Mucosa of stomach (tissue), 1 donor: Measurements from ENCODE around the gene RFX8.

Experiments used
- H3K27me3 ChIP-seq: one replicate; pipeline ENCODE4 v1.7.0; 2013; ENCODE audit warnings: mild to moderate bottlenecking, low read length; ENCODE audit not compliant: control insufficient read depth, insufficient read depth
- H3K36me3 ChIP-seq: one replicate; pipeline ENCODE4 v1.7.0; 2013; ENCODE audit warnings: low read length; ENCODE audit not compliant: control insufficient read depth, insufficient read depth
- H3K4me1 ChIP-seq: one replicate; pipeline ENCODE4 v1.7.0; 2013; ENCODE audit warnings: mild to moderate bottlenecking, low read length; ENCODE audit not compliant: control insufficient read depth, insufficient read depth
- H3K4me3 ChIP-seq: one replicate; pipeline ENCODE4 v1.7.0; 2013; ENCODE audit warnings: low read length
- H3K9ac ChIP-seq: one replicate; pipeline ENCODE4 v1.7.0; 2013; ENCODE audit warnings: mild to moderate bottlenecking, low read length, moderate library complexity
- H3K9me3 ChIP-seq: one replicate; pipeline ENCODE4 v1.7.0; 2013; ENCODE audit warnings: mild to moderate bottlenecking, low read length, moderate library complexity; ENCODE audit not compliant: control insufficient read depth
- donor health status: Pancreatic carcinoma.

RFX8 gene

GRCh38 chr2:101415884-101416283 is 59.0 kb downstream of the RFX8 start:
- no peak overlapping the region for H3K4me3 ChIP-seq
- H3K4me1 ChIP-seq = no peaks in the 10 kb centered on the region
- H3K27me3 ChIP-seq = peaks cover 4% of the 10 kb centered on the region
- H3K9ac ChIP-seq = no peak overlapping the region
- no peaks in the 10 kb centered on the region for H3K9me3 ChIP-seq
- no peaks in the 10 kb centered on the region for H3K36me3 ChIP-seq

- H3K4me3 ChIP-seq = no peak overlapping the region
- H3K36me3 ChIP-seq = no peaks in the 10 kb centered on the region
- no peak overlapping the region for H3K9ac ChIP-seq
- peaks cover 4% of the 10 kb centered on the region for H3K27me3 ChIP-seq
- H3K9me3 ChIP-seq = no peaks in the 10 kb centered on the region
- H3K4me1 ChIP-seq = no peaks in the 10 kb centered on the region
Observed at GRCh38 chr2:101415220-101415619, 59.7 kb downstream of the RFX8 start.

GRCh38 chr2:101412092-101412694 is 62.7 kb downstream of the RFX8 start:
- Histone ChIP-seq H3K9me3 (no peaks in the 10 kb centered on the region), H3K27me3 (peaks cover 4% of the 10 kb centered on the region), H3K4me3 (no peak overlapping the region), H3K4me1 (no peaks in the 10 kb centered on the region), H3K36me3 (no peaks in the 10 kb centered on the region), H3K9ac (no peak overlapping the region)

- Histone ChIP-seq H3K27me3 (peaks cover 4% of the 10 kb centered on the region), H3K4me3 (no peak overlapping the region), H3K9ac (no peak overlapping the region), H3K9me3 (no peaks in the 10 kb centered on the region), H3K36me3 (no peaks in the 10 kb centered on the region), H3K4me1 (no peaks in the 10 kb centered on the region)
Observed at GRCh38 chr2:101410746-101411145, 64.2 kb downstream of the RFX8 start.

- no peak overlapping the region for H3K9ac ChIP-seq
- H3K4me1 ChIP-seq = no peaks in the 10 kb centered on the region
- H3K27me3 ChIP-seq = peaks cover 4% of the 10 kb centered on the region
- H3K9me3 ChIP-seq = no peaks in the 10 kb centered on the region
- H3K36me3 ChIP-seq = no peaks in the 10 kb centered on the region
- H3K4me3 ChIP-seq = no peak overlapping the region
Observed at GRCh38 chr2:101410114-101410513, 64.8 kb downstream of the RFX8 start.

- H3K4me3 ChIP-seq = no peak overlapping the region
- H3K9ac ChIP-seq = no peak overlapping the region
- no peaks in the 10 kb centered on the region for H3K9me3 ChIP-seq
- H3K27me3 ChIP-seq = peaks cover 4% of the 10 kb centered on the region
- H3K4me1 ChIP-seq = no peaks in the 10 kb centered on the region
- H3K36me3 ChIP-seq = no peaks in the 10 kb centered on the region
Observed at GRCh38 chr2:101409699-101410098, 65.2 kb downstream of the RFX8 start.

GRCh38 chr2:101408925-101409324 is 66.0 kb downstream of the RFX8 start:
- no peaks in the 10 kb centered on the region for H3K4me1 ChIP-seq
- H3K36me3 ChIP-seq = no peaks in the 10 kb centered on the region
- peaks cover 4% of the 10 kb centered on the region for H3K27me3 ChIP-seq
- H3K9me3 ChIP-seq = no peaks in the 10 kb centered on the region
- H3K4me3 ChIP-seq = no peak overlapping the region
- no peak overlapping the region for H3K9ac ChIP-seq

GRCh38 chr2:101405351-101405899 is 69.5 kb downstream of the RFX8 start:
- Histone ChIP-seq H3K4me3 (no peak overlapping the region), H3K36me3 (no peaks in the 10 kb centered on the region), H3K4me1 (no peaks in the 10 kb centered on the region), H3K9ac (no peak overlapping the region), H3K9me3 (no peaks in the 10 kb centered on the region), H3K27me3 (no peaks in the 10 kb centered on the region)

GRCh38 chr2:101403745-101404144 is 71.2 kb downstream of the RFX8 start:
- no peaks in the 10 kb centered on the region for H3K36me3 ChIP-seq
- H3K27me3 ChIP-seq = no peaks in the 10 kb centered on the region
- H3K4me1 ChIP-seq = no peaks in the 10 kb centered on the region
- H3K9ac ChIP-seq = no peak overlapping the region
- no peaks in the 10 kb centered on the region for H3K9me3 ChIP-seq
- H3K4me3 ChIP-seq = no peak overlapping the region

- Histone ChIP-seq H3K27me3 (no peaks in the 10 kb centered on the region), H3K9me3 (no peaks in the 10 kb centered on the region), H3K9ac (no peak overlapping the region), H3K36me3 (no peaks in the 10 kb centered on the region), H3K4me3 (no peak overlapping the region), H3K4me1 (no peaks in the 10 kb centered on the region)
Observed at GRCh38 chr2:101402630-101403029, 72.3 kb downstream of the RFX8 start.

- no peaks in the 10 kb centered on the region for H3K9me3 ChIP-seq
- no peaks in the 10 kb centered on the region for H3K27me3 ChIP-seq
- no peaks in the 10 kb centered on the region for H3K4me1 ChIP-seq
- no peak overlapping the region for H3K4me3 ChIP-seq
- no peaks in the 10 kb centered on the region for H3K36me3 ChIP-seq
- H3K9ac ChIP-seq = no peak overlapping the region
Observed at GRCh38 chr2:101401906-101402305, 73.0 kb downstream of the RFX8 start.

- H3K4me1 ChIP-seq = no peaks in the 10 kb centered on the region
- H3K36me3 ChIP-seq = no peaks in the 10 kb centered on the region
- no peak overlapping the region for H3K4me3 ChIP-seq
- no peak overlapping the region for H3K9ac ChIP-seq
- H3K27me3 ChIP-seq = no peaks in the 10 kb centered on the region
- H3K9me3 ChIP-seq = no peaks in the 10 kb centered on the region
Observed at GRCh38 chr2:101401326-101401665, 73.6 kb downstream of the RFX8 start.
